ENCODE data around the gene RPL9. TPM values are rescaled to one million over a fixed set of nuclear protein-coding genes. Genes with fewer than 3 reads are reported as not detected.
"Not testable (repeated sequence)": the region's sequence is repeated elsewhere in the genome, so short reads cannot be mapped to it uniquely, and the experiment has no call there.

The RPL9 gene
- total RNA-seq, 1 experiment from 2014 or later: 1,657 TPM

GRCh38 chr4:39464886-39465501 lies 6.3 kb upstream of the RPL9 start (continued):
- TF ChIP-seq MAX (IDR thresholded peaks at IDR 0.05): no peak
- TF ChIP-seq SIN3A (IDR thresholded peaks at IDR 0.05; ENCODE audit: low read depth): no peak
- peak; percentile 78 for TF ChIP-seq YY1 (IDR thresholded peaks at IDR 0.05; ENCODE audit: extremely low read depth, insufficient replicate concordance, low read depth, low read length)

- POLR2A ChIA-PET: interaction anchor here (1.1 to 3.2 kb wide), 4 partner anchors 10 to 570 kb away, joined by 3 to 14 read pairs (median 6); no protein-coding TSS in a partner anchor
- CTCF ChIA-PET: interaction anchor here (1.1 kb wide), 1 partner anchor 699 kb away, joined by 3 read pairs; no protein-coding TSS in a partner anchor
- H3K9me3 ChIP-seq (ENCODE audit: control insufficient read depth in 1 of 2, insufficient read depth in 1 of 2, low read depth in 1 of 2, low read length in 2 of 2); H3K9me2 ChIP-seq (ENCODE audit: insufficient read depth); BruUV-seq (replicated peaks); H3K27me3 ChIP-seq (ENCODE audit: insufficient read depth, low read length); RAD21 ChIA-PET (ENCODE audit: low non-redundant PET in 1 of 2, low total read pairs in 2 of 2, uncharacterized antibody in 2 of 2, unreplicated experiment in 2 of 2); DNase-seq (ENCODE audit: low read depth, low spot score); ATAC-seq; H2AFZ ChIP-seq (ENCODE audit: low read depth, low read length, poor library complexity, severe bottlenecking): not testable (repeated sequence)
- Histone ChIP-seq H3K4me2 (ENCODE audit: low read length) (peak overlapping the region; percentile 89), H3K9ac (ENCODE audit: low read length) (peak overlapping the region; percentile 96), H3K27ac (ENCODE audit: low read depth, low read length) (peak overlapping the region; percentile 97), H3K4me1 (ENCODE audit: control insufficient read depth in 1 of 2, insufficient read depth in 2 of 2, low read length in 2 of 2) (peaks cover 5 to 21% of the 10 kb centered on the region in 2 experiments; a peak in 3 of 4 replicates), H4K20me1 (ENCODE audit: insufficient read depth) (peaks cover 37% of the 10 kb centered on the region), H3K4me3 (replicated peaks in 1 of 2; ENCODE audit: low read depth in 1 of 2, low read length in 2 of 2) (peak overlapping the region; percentile 88 to 97), H3K79me2 (ENCODE audit: insufficient read depth, low read length) (peaks cover 80% of the 10 kb centered on the region), H3K36me3 (ENCODE audit: control insufficient read depth in 1 of 2, insufficient read depth in 2 of 2, low read length in 2 of 2) (peaks cover 48 to 56% of the 10 kb centered on the region in 2 experiments)
- intact Hi-C loops (cut with micrococcal nuclease): loop anchor here (2.0 kb wide), 2 partner anchors 519 to 699 kb away; partner anchors contain the start of gene PDS5A
These were observed 589 bp downstream of the RPL9 start for GRCh38 chr4:39458161-39458504.

- no TSS peak for BruUV-seq (replicated peaks)
- no peaks in the 10 kb centered on the region for H3K9me2 ChIP-seq (ENCODE audit: insufficient read depth)
- H3K9ac ChIP-seq (ENCODE audit: low read length): peak overlapping the region; percentile 96
- POLR2A ChIA-PET: interaction anchor here (1.7 to 3.2 kb wide), 2 partner anchors 12 to 13 kb away, joined by 4 to 14 read pairs; no protein-coding TSS in a partner anchor
- H3K4me2 ChIP-seq (ENCODE audit: low read length): peak overlapping the region; percentile 89
- H3K79me2 ChIP-seq (ENCODE audit: insufficient read depth, low read length): peaks cover 88% of the 10 kb centered on the region
- H2AFZ ChIP-seq (ENCODE audit: low read depth, low read length, poor library complexity, severe bottlenecking): no peak overlapping the region
- H3K27me3 ChIP-seq (ENCODE audit: insufficient read depth, low read length): no peaks in the 10 kb centered on the region
- peak overlapping the region; percentile 88 to 97 for H3K4me3 ChIP-seq (replicated peaks in 1 of 2; ENCODE audit: low read depth in 1 of 2, low read length in 2 of 2)
- RAD21 ChIA-PET (ENCODE audit: low non-redundant PET in 1 of 2, low total read pairs in 2 of 2, uncharacterized antibody in 2 of 2, unreplicated experiment in 2 of 2): no interaction called here
- intact Hi-C loops (cut with micrococcal nuclease): no loop called here
- ATAC-seq: no peak
- peaks cover 54 to 62% of the 10 kb centered on the region in 2 experiments for H3K36me3 ChIP-seq (ENCODE audit: control insufficient read depth in 1 of 2, insufficient read depth in 2 of 2, low read length in 2 of 2)
- no peak for DNase-seq (ENCODE audit: low read depth, low spot score)
- no peaks in the 10 kb centered on the region for H3K9me3 ChIP-seq (ENCODE audit: control insufficient read depth in 1 of 2, insufficient read depth in 1 of 2, low read depth in 1 of 2, low read length in 2 of 2)
- peaks cover 5 to 21% of the 10 kb centered on the region in 2 experiments; a peak in 3 of 4 replicates for H3K4me1 ChIP-seq (ENCODE audit: control insufficient read depth in 1 of 2, insufficient read depth in 2 of 2, low read length in 2 of 2)
- CTCF ChIA-PET: no interaction called here
- H3K27ac ChIP-seq (ENCODE audit: low read depth, low read length): peak overlapping the region; percentile 97; the same call in 1 of the 2 replicates
- peaks cover 44% of the 10 kb centered on the region for H4K20me1 ChIP-seq (ENCODE audit: insufficient read depth)
- TF ChIP-seq YY1 (IDR thresholded peaks at IDR 0.05; ENCODE audit: extremely low read depth, insufficient replicate concordance, low read depth, low read length) (no peak), ATF3 (IDR thresholded peaks at IDR 0.05) (no peak), REST (IDR thresholded peaks at IDR 0.05; ENCODE audit: low read depth) (no peak), POLR2AphosphoS5 (IDR thresholded peaks at IDR 0.05; ENCODE audit: low read depth, low read length) (no peak; the same call in 1 of the 2 replicates), FOSL1 (IDR thresholded peaks at IDR 0.05; ENCODE audit: low read depth) (no peak), SRF (IDR thresholded peaks at IDR 0.05; ENCODE audit: low read depth) (no peak), ELF1 (IDR thresholded peaks at IDR 0.05; ENCODE audit: borderline replicate concordance, low read depth) (no peak), POLR2A (IDR thresholded peaks at IDR 0.05; ENCODE audit: borderline replicate concordance, extremely low read depth, insufficient read depth, insufficient read length) (no peak), SP1 (IDR thresholded peaks at IDR 0.05; ENCODE audit: low read depth) (no peak), ZNF274 (IDR thresholded peaks at IDR 0.05; ENCODE audit: low read depth, low read length) (no peak)
These were observed 1.6 kb downstream of the RPL9 start for GRCh38 chr4:39456946-39457763.

Measured in HCT116 (cell line).